ENCODE data around the gene TMUB2.

The TMUB2 gene

DNA sequence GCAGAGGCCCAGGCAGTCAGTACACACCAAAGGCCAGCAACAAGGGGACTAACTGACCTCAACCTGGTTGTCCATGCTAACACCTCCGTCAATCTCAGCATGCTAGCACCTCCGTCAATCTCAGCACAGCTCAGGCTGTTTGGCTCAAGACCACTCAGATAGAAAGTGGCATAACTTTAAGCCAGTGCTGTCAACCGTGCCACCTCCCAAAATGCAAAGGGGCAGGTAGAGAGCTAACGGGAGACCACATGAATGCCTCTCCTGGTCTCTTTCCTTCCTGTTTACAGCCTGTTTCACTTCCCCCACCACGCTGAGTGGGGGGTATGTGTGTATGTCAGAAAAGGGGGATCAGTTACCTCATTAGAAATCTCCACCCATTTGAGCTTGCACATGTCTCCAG lies 29.4 kb downstream of the TMUB2 start:
- Histone ChIP-seq H3K4me3 (peak overlapping the region in 8 of 10 experiments; percentile 88 to 100 (median 98); a peak in 15 of 20 replicates), H3K4me1 (peaks cover 37 to 67% (median 63%) of the 10 kb centered on the region in 10 experiments), H3K4me2 (peak overlapping the region; percentile 95 to 100 (median 98)), H3K9ac (peak overlapping the region in 10 of 11 experiments; percentile 4 to 100 (median 99); a peak in 17 of 22 replicates), H3K27me3 (no peaks in the 10 kb centered on the region), H3K36me3 (peaks cover 34 to 66% (median 56%) of the 10 kb centered on the region in 11 experiments), H3K27ac (peak overlapping the region in 8 of 11 experiments; percentile 98 to 100 (median 99); a peak in 13 of 22 replicates), H4K20me1 (peaks cover 25 to 63% (median 60%) of the 10 kb centered on the region in 11 experiments; a peak in 17 of 22 replicates), H3K9me3 (replicated peaks in 1 of 11) (peaks cover 0 to 10% (median 0%) of the 10 kb centered on the region in 11 experiments; a peak in 4 of 22 replicates)
- TF ChIP-seq Cebpa-rat (IDR thresholded peaks at IDR 0.05): no peak

DNA sequence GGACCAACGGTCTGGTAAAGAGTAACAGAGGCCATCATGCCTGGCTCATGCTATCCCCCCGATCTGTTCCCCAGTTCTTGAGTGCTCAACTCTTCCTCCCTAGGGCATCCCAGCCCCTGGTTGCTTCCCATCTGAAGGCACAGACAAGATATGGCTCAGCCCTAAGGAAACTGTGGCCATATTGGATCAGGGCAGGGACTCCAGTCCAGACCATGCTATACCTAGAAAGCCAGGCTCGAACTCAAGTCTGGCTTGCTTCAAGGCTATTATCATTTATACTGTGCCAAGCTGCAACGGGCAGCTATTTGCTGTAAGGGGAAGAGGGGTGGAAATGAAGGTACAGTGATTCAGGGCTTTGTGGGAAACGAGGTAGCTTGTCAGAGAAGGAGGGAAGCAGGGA lies 29.9 kb downstream of the TMUB2 start:
- Histone ChIP-seq H3K4me3 (peak overlapping the region in 9 of 10 experiments; percentile 86 to 100 (median 98); a peak in 17 of 20 replicates), H3K27ac (peak overlapping the region in 8 of 11 experiments; percentile 98 to 100 (median 99); a peak in 15 of 22 replicates), H3K4me2 (peak overlapping the region; percentile 95 to 100 (median 98)), H3K27me3 (no peaks in the 10 kb centered on the region), H4K20me1 (peaks cover 25 to 58% (median 57%) of the 10 kb centered on the region in 11 experiments; a peak in 17 of 22 replicates), H3K36me3 (peaks cover 29 to 61% (median 51%) of the 10 kb centered on the region in 11 experiments), H3K9ac (peak overlapping the region in 10 of 11 experiments; percentile 82 to 100 (median 99); a peak in 18 of 22 replicates), H3K4me1 (peaks cover 31 to 62% (median 58%) of the 10 kb centered on the region in 10 experiments), H3K9me3 (replicated peaks in 1 of 11) (peaks cover 0 to 10% (median 0%) of the 10 kb centered on the region in 11 experiments; a peak in 4 of 22 replicates)
- TF ChIP-seq Cebpa-rat (IDR thresholded peaks at IDR 0.05): no peak

DNA sequence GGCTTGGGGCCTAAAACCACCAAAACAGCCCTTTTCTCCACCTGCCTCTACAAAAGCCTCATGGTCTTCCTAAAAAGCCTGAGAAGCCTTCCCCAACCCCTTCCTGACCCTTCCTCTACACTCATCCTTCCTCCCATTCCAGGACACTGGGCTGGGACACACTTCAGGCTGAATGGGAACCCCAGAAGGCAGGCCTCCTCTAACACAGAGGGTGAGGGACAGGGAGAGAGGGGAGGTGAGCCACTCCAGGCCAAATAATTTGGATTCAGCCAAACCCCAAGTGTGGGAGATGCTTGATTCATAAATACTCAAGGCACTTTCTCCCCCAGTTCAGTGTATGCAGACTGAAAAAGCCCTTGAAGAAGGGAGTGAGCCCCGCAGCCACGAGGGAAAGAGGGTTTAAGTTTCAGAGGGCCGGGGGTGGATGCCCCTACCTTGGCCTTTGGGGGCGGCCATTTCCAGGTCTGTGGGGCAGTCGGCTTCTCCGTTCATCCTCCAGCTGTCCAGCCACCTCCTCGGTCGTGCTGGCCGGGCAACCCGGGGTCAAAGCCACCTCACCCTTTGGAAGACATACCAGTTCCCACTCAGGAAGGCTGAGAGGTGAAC lies 31.1 kb downstream of the TMUB2 start:
- H4K20me1 ChIP-seq: peaks cover 25 to 54% (median 53%) of the 10 kb centered on the region in 11 experiments; a peak in 17 of 22 replicates
- peak overlapping the region; percentile 44 to 100 (median 99); a peak in 21 of 22 replicates for H3K27ac ChIP-seq
- H3K4me3 ChIP-seq: peak overlapping the region; percentile 70 to 100 (median 98)
- peaks cover 39 to 64% (median 60%) of the 10 kb centered on the region in 10 experiments for H3K4me1 ChIP-seq
- TF ChIP-seq Cebpa-rat (IDR thresholded peaks at IDR 0.05): no peak
- H3K9me3 ChIP-seq (replicated peaks in 1 of 11): peaks cover 0 to 10% (median 0%) of the 10 kb centered on the region in 11 experiments; a peak in 4 of 22 replicates
- peaks cover 29 to 51% (median 46%) of the 10 kb centered on the region in 11 experiments for H3K36me3 ChIP-seq
- H3K4me2 ChIP-seq: peak overlapping the region; percentile 95 to 100 (median 98)
- peak overlapping the region; percentile 82 to 100 (median 99) for H3K9ac ChIP-seq
- no peaks in the 10 kb centered on the region for H3K27me3 ChIP-seq

DNA sequence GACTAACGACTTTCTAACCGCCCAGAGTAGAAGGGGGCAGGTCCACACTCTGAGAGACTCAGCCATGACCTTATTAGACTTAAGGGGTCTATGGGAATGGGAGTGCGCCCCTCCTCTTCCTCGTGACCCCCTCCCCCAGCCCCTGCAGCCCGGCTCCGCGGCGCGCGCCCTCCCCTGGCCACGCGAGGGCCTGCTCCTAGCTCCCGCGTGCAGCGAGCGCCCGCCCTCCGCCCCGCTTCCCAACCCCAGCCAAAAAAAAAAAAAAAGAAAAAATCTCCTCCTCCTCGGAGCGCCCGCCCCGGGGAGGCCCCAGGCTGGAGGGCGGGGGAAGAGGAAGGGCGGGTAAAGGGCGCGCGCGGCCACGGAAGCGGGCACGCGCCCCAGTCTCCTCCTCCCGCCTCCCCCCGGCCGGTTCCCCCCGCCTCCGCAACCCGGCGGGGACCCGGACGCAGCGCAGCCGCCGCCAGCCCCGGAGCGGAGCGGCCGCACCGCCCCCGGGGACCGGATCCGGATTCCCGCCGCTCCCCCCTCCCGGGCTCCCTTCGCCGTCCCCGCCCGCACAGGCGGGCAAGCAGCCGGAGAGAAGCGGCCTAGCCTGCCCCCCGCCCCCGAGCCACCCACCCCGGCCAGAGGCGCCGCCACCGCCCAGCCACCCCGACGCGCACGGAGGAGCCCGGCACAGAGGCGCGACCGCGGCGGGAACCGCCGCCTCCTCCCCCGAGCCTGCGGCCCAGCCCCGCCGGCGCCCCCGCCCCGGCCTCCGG lies 31.8 kb downstream of the TMUB2 start:
- Histone ChIP-seq H4K20me1 (peaks cover 25 to 47% (median 46%) of the 10 kb centered on the region in 11 experiments; a peak in 17 of 22 replicates), H3K4me2 (peak overlapping the region; percentile 95 to 100 (median 98)), H3K27me3 (no peaks in the 10 kb centered on the region), H3K27ac (peak overlapping the region; percentile 82 to 100 (median 99)), H3K9ac (peak overlapping the region; percentile 94 to 100 (median 99)), H3K4me1 (peaks cover 41 to 60% (median 55%) of the 10 kb centered on the region in 10 experiments), H3K36me3 (peaks cover 29 to 44% (median 39%) of the 10 kb centered on the region in 11 experiments), H3K9me3 (replicated peaks in 1 of 11) (peaks cover 0 to 10% (median 0%) of the 10 kb centered on the region in 11 experiments; a peak in 4 of 22 replicates), H3K4me3 (peak overlapping the region; percentile 70 to 100 (median 98))
- no peak for TF ChIP-seq Cebpa-rat (IDR thresholded peaks at IDR 0.05)

DNA sequence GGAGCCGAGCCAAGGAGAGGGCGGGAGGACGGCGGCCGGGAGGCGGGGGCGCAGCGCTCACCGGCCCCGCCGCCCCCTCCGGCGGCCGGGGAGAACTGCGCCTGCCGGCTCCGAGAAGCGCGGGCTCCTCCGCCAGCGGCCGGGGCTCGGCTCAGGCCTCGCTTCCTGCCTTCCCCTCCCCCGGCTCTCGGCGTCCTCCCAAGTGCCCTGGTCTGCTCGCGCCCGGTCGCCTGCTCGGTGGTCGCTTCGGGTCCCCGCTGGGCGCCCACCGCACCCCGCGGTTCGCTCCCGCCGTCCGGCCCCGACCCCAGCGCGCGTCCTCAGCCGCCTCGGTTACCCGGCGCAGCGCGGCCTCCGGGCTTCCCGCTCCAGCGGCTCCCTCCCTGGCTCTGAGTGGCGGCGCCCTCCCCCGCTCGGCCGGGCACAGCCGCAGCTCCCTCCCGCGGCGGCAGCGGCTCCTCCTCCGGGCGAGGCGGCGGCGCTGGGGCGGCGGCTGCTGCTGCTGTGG lies 32.4 kb downstream of the TMUB2 start:
- H3K27ac ChIP-seq: peak overlapping the region; percentile 82 to 100 (median 99)
- no peak for TF ChIP-seq Cebpa-rat (IDR thresholded peaks at IDR 0.05)

DNA sequence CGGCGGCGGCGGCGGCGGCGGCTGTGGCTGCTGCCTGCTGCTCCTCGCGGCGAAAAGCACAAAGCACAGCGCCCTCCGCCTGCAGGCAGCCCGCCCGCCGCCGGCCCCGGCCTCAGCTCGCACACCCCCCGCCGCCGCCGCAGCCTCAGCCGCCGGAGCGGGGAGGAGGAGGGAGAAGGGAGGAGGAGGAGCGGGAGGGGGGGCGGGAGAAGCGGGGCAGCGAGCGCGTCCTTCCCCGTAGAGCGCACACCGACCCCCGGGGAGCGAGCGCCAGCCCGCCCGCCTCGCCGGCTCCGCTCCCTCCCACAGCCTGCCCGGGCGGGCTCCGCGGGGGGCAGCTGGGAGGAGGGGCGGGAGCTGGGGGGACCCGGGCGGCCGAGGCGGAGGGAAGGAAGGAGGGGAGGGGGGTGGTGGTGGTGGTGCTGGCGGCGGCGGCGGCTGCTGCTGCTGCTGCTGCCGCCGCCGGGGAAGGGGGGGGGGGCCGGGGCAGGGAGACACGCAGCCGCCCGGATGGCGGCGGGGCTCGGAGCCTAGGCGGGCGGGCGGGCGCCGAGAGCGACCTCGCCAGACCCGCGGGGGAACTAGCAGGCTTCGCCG lies 32.9 kb downstream of the TMUB2 start, which contains the start of gene UBTF:
Gene UBTF, minus strand, starts transcription at position 60 of the 597 bp plus-strand sequence. CDS start 1,446 bp downstream, outside the sequence.
- Histone ChIP-seq H3K4me1 (peaks cover 41 to 49% (median 46%) of the 10 kb centered on the region in 10 experiments), H3K4me2 (peak within 1 kb of the TSS; percentile 71 to 97 (median 91)), H3K27ac (peak within 1 kb of the TSS; percentile 82 to 100 (median 99)), H4K20me1 (peaks cover 25 to 36% (median 34%) of the 10 kb centered on the region in 11 experiments; a peak in 17 of 22 replicates), H3K4me3 (peak within 1 kb of the TSS; percentile 70 to 100 (median 98)), H3K27me3 (no peaks in the 10 kb centered on the region), H3K9me3 (replicated peaks in 1 of 11) (0 out of 22 replicates have a peak, but pooled peaks cover 0 to under 1% (median 0%) of the 10 kb centered on the region in 11 experiments), H3K9ac (peak within 1 kb of the TSS; percentile 94 to 100 (median 99)), H3K36me3 (peaks cover 20 to 33% (median 27%) of the 10 kb centered on the region in 11 experiments)
- no peak for TF ChIP-seq Cebpa-rat (IDR thresholded peaks at IDR 0.05)

More for the DNA sequence above, 32.4 kb downstream of the TMUB2 start:
- Histone ChIP-seq H3K9me3 (replicated peaks in 1 of 11) (peaks cover 0 to 6% (median 0%) of the 10 kb centered on the region in 11 experiments; a peak in 4 of 22 replicates), H3K4me2 (peak overlapping the region in 10 of 11 experiments; percentile 3 to 61 (median 53); a peak in 16 of 22 replicates), H4K20me1 (peaks cover 25 to 41% (median 40%) of the 10 kb centered on the region in 11 experiments; a peak in 17 of 22 replicates), H3K36me3 (peaks cover 25 to 38% (median 33%) of the 10 kb centered on the region in 11 experiments), H3K4me1 (peaks cover 41 to 54% (median 49%) of the 10 kb centered on the region in 10 experiments), H3K27me3 (no peaks in the 10 kb centered on the region), H3K4me3 (peak overlapping the region; percentile 70 to 100 (median 98)), H3K9ac (peak overlapping the region; percentile 94 to 100 (median 99))

DNA sequence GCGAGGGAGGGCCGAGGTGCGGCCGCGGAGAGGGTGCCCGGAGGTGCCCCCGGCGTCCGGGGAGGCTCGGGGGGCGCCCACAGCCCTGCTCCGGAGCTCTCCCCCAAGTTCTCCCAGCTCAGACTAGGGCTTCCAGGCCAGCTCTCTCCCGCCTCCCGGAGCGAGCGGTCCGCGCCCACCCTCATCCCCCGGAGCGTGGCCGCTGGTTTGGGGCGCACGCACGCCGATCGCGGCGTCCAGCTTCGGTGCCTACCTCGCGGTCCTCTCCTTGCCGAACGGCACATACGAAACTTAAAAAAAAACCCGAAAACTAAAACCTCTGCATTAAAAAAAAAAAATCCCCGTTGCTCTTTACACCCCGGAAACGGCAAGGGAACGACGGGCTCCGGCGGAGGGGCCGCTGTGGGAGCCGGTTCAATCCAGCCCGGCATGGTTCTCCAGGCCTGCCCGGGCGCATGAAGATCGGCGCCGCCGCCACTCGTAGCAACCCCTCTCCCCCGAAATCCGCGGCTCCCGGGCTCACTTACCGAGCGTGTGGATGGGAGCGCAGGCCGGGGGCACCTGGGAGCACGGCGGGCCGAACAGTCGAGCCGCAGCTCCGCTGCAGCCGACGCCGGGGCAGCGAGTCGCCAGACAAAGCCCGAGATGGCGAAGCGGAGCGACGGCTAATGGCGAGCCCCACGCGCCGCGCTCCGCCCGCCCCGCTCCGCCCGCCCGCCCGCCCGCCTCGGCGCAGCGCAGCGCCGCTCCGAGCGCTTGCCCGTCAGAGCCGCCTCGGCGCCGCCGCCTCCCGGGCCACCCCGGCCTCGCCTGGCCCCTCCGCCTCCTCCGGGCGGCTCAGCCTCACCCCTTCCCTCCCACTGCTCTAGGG lies 33.7 kb downstream of the TMUB2 start:
- H3K4me3 ChIP-seq: peak overlapping the region; percentile 70 to 100 (median 98)
- peaks cover 36 to 41% (median 38%) of the 10 kb centered on the region in 10 experiments for H3K4me1 ChIP-seq
- peaks cover 24 to 28% (median 27%) of the 10 kb centered on the region in 11 experiments; a peak in 17 of 22 replicates for H4K20me1 ChIP-seq
- H3K27ac ChIP-seq: peak overlapping the region; percentile 75 to 100 (median 99)
- peak overlapping the region; percentile 88 to 100 (median 99) for H3K9ac ChIP-seq
- peak overlapping the region; percentile 75 to 98 (median 94) for H3K4me2 ChIP-seq
- no peaks in the 10 kb centered on the region for H3K9me3 ChIP-seq (replicated peaks in 1 of 11)
- peaks cover 12 to 25% (median 20%) of the 10 kb centered on the region in 11 experiments for H3K36me3 ChIP-seq
- TF ChIP-seq Cebpa-rat (IDR thresholded peaks at IDR 0.05): no peak
- H3K27me3 ChIP-seq: no peaks in the 10 kb centered on the region
